Measurements from ENCODE around the gene ACTR8. TPM values are rescaled to one million over a fixed set of nuclear protein-coding genes. Genes with fewer than 3 reads are reported as not detected.

Gene ACTR8
- total RNA-seq, 2 experiments from 2014 or later: 39.6 to 48.7 TPM

- Histone ChIP-seq H3K4me3 (ENCODE audit: low read depth, low read length, poor library complexity, severe bottlenecking) (no peak overlapping the region), H3K9me2 (ENCODE audit: insufficient read depth, low read length) (no peaks in the 10 kb centered on the region), H3K4me2 (ENCODE audit: low read length) (no peak overlapping the region), H3K79me2 (ENCODE audit: insufficient read depth, low read depth, low read length) (peaks cover 27% of the 10 kb centered on the region), H3K9me3 (ENCODE audit: low read length) (no peaks in the 10 kb centered on the region), H3K27ac (ENCODE audit: low read depth, low read length, poor library complexity, severe bottlenecking) (no peak overlapping the region), H3K4me1 (ENCODE audit: insufficient read depth, low read length, poor library complexity, severe bottlenecking) (peaks cover 21% of the 10 kb centered on the region), H4K20me1 (ENCODE audit: insufficient read depth, low read length) (no peaks in the 10 kb centered on the region), H3K36me3 (ENCODE audit: insufficient read depth, low read length) (peaks cover 58% of the 10 kb centered on the region), H2AFZ (ENCODE audit: low read length) (no peak overlapping the region)
- no peak for DNase-seq (ENCODE audit: low spot score)
- POLR2A ChIA-PET: no interaction called here
- CTCF ChIA-PET (ENCODE audit: unreplicated experiment): no interaction called here
- intact Hi-C loops (cut with micrococcal nuclease; ENCODE audit: unreplicated experiment): no loop called here
- TF ChIP-seq EZH2phosphoT487 (IDR thresholded peaks at IDR 0.05; ENCODE audit: borderline replicate concordance, low read depth, low read length) (no peak), CTCF (conservative IDR thresholded peaks at IDR 0.05; ENCODE audit: low read length) (no peak)
- BruUV-seq (replicated peaks): no TSS peak
These were observed 3.3 kb upstream of the ACTR8 start for GRCh38 chr3:53885239-53885638.

GRCh38 chr3:53884623-53885022, 2.7 kb upstream of the ACTR8 start:
- Histone ChIP-seq H3K9me3 (ENCODE audit: low read length) (no peaks in the 10 kb centered on the region), H2AFZ (ENCODE audit: low read length) (no peak overlapping the region), H3K9me2 (ENCODE audit: insufficient read depth, low read length) (no peaks in the 10 kb centered on the region), H3K4me3 (ENCODE audit: low read depth, low read length, poor library complexity, severe bottlenecking) (no peak overlapping the region), H3K4me1 (ENCODE audit: insufficient read depth, low read length, poor library complexity, severe bottlenecking) (peaks cover 17% of the 10 kb centered on the region), H3K27ac (ENCODE audit: low read depth, low read length, poor library complexity, severe bottlenecking) (no peak overlapping the region), H3K79me2 (ENCODE audit: insufficient read depth, low read depth, low read length) (peaks cover 27% of the 10 kb centered on the region), H3K36me3 (ENCODE audit: insufficient read depth, low read length) (peaks cover 64% of the 10 kb centered on the region), H4K20me1 (ENCODE audit: insufficient read depth, low read length) (no peaks in the 10 kb centered on the region), H3K4me2 (ENCODE audit: low read length) (no peak overlapping the region)
- no TSS peak for BruUV-seq (replicated peaks)
- TF ChIP-seq EZH2phosphoT487 (IDR thresholded peaks at IDR 0.05; ENCODE audit: borderline replicate concordance, low read depth, low read length): no peak
- TF ChIP-seq CTCF (conservative IDR thresholded peaks at IDR 0.05; ENCODE audit: low read length): no peak
- ChIA-PET CTCF (ENCODE audit: unreplicated experiment) (no interaction called here), POLR2A (no interaction called here)
- no peak for DNase-seq (ENCODE audit: low spot score)
- intact Hi-C loops (cut with micrococcal nuclease; ENCODE audit: unreplicated experiment): no loop called here

DNA sequence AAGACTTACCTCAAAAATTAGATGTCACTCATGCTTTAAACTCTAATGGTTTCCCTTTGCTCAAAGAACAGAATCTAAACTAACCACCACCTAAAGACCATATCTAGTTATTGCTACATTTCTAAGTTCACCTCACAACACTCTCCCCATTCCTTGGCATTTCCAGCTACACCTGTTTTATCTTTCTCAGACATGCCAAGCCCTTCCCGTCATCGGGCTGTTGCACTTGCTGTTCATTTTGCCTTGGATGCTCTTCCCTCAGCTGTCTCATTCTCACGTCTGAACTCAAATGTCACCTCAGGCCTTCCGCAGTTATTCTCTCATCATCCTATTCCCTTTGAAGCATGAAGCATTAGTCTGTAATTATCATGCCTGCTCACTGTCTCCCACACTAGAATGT, 1.1 kb upstream of the ACTR8 start:
- H3K4me1 ChIP-seq (ENCODE audit: insufficient read depth, low read length, poor library complexity, severe bottlenecking): peaks cover 16% of the 10 kb centered on the region
- POLR2A ChIA-PET: interaction anchor here (0.6 to 1.0 kb wide), 3 partner anchors 9 to 715 kb away, joined by 3 read pairs; partner anchors contain the start of gene SELENOK
- peaks cover 70% of the 10 kb centered on the region for H3K36me3 ChIP-seq (ENCODE audit: insufficient read depth, low read length)
- no peak overlapping the region for H3K27ac ChIP-seq (ENCODE audit: low read depth, low read length, poor library complexity, severe bottlenecking)
- no peak overlapping the region for H3K4me3 ChIP-seq (ENCODE audit: low read depth, low read length, poor library complexity, severe bottlenecking)
- CTCF ChIA-PET (ENCODE audit: unreplicated experiment): no interaction called here
- no peaks in the 10 kb centered on the region for H4K20me1 ChIP-seq (ENCODE audit: insufficient read depth, low read length)
- peaks cover 20% of the 10 kb centered on the region for H3K79me2 ChIP-seq (ENCODE audit: insufficient read depth, low read depth, low read length)
- no peak overlapping the region for H2AFZ ChIP-seq (ENCODE audit: low read length)
- TF ChIP-seq EZH2phosphoT487 (IDR thresholded peaks at IDR 0.05; ENCODE audit: borderline replicate concordance, low read depth, low read length) (no peak), CTCF (conservative IDR thresholded peaks at IDR 0.05; ENCODE audit: low read length) (no peak)
- DNase-seq (ENCODE audit: low spot score): no peak
- H3K9me2 ChIP-seq (ENCODE audit: insufficient read depth, low read length): no peaks in the 10 kb centered on the region
- no TSS peak for BruUV-seq (replicated peaks)
- H3K9me3 ChIP-seq (ENCODE audit: low read length): no peaks in the 10 kb centered on the region
- intact Hi-C loops (cut with micrococcal nuclease; ENCODE audit: unreplicated experiment): no loop called here
- H3K4me2 ChIP-seq (ENCODE audit: low read length): no peak overlapping the region
